WI38 (cell line): Measurements from ENCODE around the gene F8.
"Not testable (repeated sequence)": the region's sequence is repeated elsewhere in the genome, so short reads cannot be mapped to it uniquely, and the experiment has no call there.

Source experiments
- H3K4me3 ChIP-seq: 2 replicates; pipeline ENCODE4 v1.5.1; 2011; ENCODE audit warnings: low read depth, mild to moderate bottlenecking, control low read depth, low read length
- CTCF ChIP-seq: IDR thresholded peaks from 2 replicates; pipeline ENCODE4 v1.5.1; 2012; ENCODE audit warnings: low read depth, mild to moderate bottlenecking, control low read depth, low read length

The F8 gene

GRCh38 chrX:154980330-154981115, 42.0 kb downstream of the F8 start:
- H3K4me3 ChIP-seq = peak overlapping the region; percentile 52
- TF ChIP-seq CTCF = peak; percentile 47

- TF ChIP-seq CTCF = no peak
- no peak overlapping the region for H3K4me3 ChIP-seq
Measured at GRCh38 chrX:154979629-154980028, 42.9 kb downstream of the F8 start.

GRCh38 chrX:154968353-154968752, 54.2 kb downstream of the F8 start:
- TF ChIP-seq CTCF = no peak
- H3K4me3 ChIP-seq = no peak overlapping the region

- no peak overlapping the region for H3K4me3 ChIP-seq
- TF ChIP-seq CTCF = no peak
Measured at GRCh38 chrX:154967603-154968002, 54.9 kb downstream of the F8 start.

GRCh38 chrX:154961947-154962346, 60.6 kb downstream of the F8 start:
- no peak overlapping the region for H3K4me3 ChIP-seq
- TF ChIP-seq CTCF = no peak

- not testable (repeated sequence) for H3K4me3 ChIP-seq
Measured at GRCh38 chrX:154955799-154956198, 66.7 kb downstream of the F8 start.

- H3K4me3 ChIP-seq = not testable (repeated sequence)
Measured at GRCh38 chrX:154939265-154939664, 83.3 kb downstream of the F8 start.

GRCh38 chrX:154924771-154925170, 97.8 kb downstream of the F8 start:
- not testable (repeated sequence) for H3K4me3 ChIP-seq

- peak overlapping the region; percentile 1; the same call in 1 of the 2 replicates for H3K4me3 ChIP-seq
- TF ChIP-seq CTCF = peak; percentile 44
Measured at GRCh38 chrX:154918060-154918483, 104.5 kb downstream of the F8 start.
